Hematopoietic multipotent progenitor cell treated with erythropoietin and hydrocortisone succinate and interleukin-3 and kit ligand, for 4 days (in vitro differentiated cells): ENCODE measurements around the gene NINL.

Experiments
- DNase-seq: peaks from one replicate; pipeline ENCODE4 v3.0.0-alpha.2; 2015

NINL gene

GRCh38 chr20:25461786-25462545 lies 123.4 kb downstream of the NINL start:
- no peak for DNase-seq

- no peak for DNase-seq
These were observed 124.1 kb downstream of the NINL start for GRCh38 chr20:25461281-25461650.

GRCh38 chr20:25460566-25461280 lies 124.6 kb downstream of the NINL start:
- DNase-seq: no peak

- no peak for DNase-seq
These were observed 125.3 kb downstream of the NINL start for GRCh38 chr20:25459916-25460535.

GRCh38 chr20:25459111-25459830 lies 126.1 kb downstream of the NINL start:
- DNase-seq: no peak

GRCh38 chr20:25457886-25458680 lies 127.2 kb downstream of the NINL start:
- no peak for DNase-seq

GRCh38 chr20:25454153-25454900 lies 131.0 kb downstream of the NINL start:
- DNase-seq: no peak

GRCh38 chr20:25453035-25453810 lies 132.1 kb downstream of the NINL start:
- DNase-seq: no peak

GRCh38 chr20:25452333-25452732 lies 133.0 kb downstream of the NINL start:
- DNase-seq: no peak

- no peak for DNase-seq
These were observed 137.7 kb downstream of the NINL start for GRCh38 chr20:25447671-25448070.

GRCh38 chr20:25444556-25444955 lies 140.8 kb downstream of the NINL start:
- no peak for DNase-seq

GRCh38 chr20:25439328-25439727 lies 146.0 kb downstream of the NINL start:
- DNase-seq: peak; percentile 16

GRCh38 chr20:25437153-25437581 lies 148.2 kb downstream of the NINL start:
- no peak for DNase-seq

- no peak for DNase-seq
These were observed 160.8 kb downstream of the NINL start for GRCh38 chr20:25424536-25424935.

- no peak for DNase-seq
These were observed 163.3 kb downstream of the NINL start for GRCh38 chr20:25422032-25422431.

- DNase-seq: no peak
These were observed 164.2 kb downstream of the NINL start for GRCh38 chr20:25421102-25421501.

GRCh38 chr20:25418776-25419175 lies 166.6 kb downstream of the NINL start:
- DNase-seq: no peak

GRCh38 chr20:25408890-25409289 lies 176.4 kb downstream of the NINL start:
- DNase-seq: no peak

- DNase-seq: peak; percentile 26
These were observed 177.2 kb downstream of the NINL start for GRCh38 chr20:25408170-25408547.

GRCh38 chr20:25407311-25408169 lies 177.8 kb downstream of the NINL start, which contains the start of gene GINS1:
GINS1 (plus strand) TSS chr20:25407673; CDS start chr20:25407821, 148 bp downstream.
- DNase-seq: peak; percentile 94
